T-helper 2 cell treated with Interferon-gamma antibody and Interleukin-4, amounts not matched to agents 100 ng/mL and 5 ng/mL, for 36 hours (primary cell): ENCODE measurements around the gene KLF13. TPM values are rescaled to one million over a fixed set of nuclear protein-coding genes. Genes with fewer than 3 reads are reported as not detected.

Source experiments
- intact Hi-C: fragments of 100-400 bp; cut with micrococcal nuclease; formaldehyde crosslinking; loops from one replicate; pipeline ENCODE4 v1.15.1; 2023
- total RNA-seq: library from RNA; stranded (reverse); gene quantifications from 2 replicates; pipeline ENCODE4 v1.2.3, GENCODE V29; 2022

KLF13 gene
- total RNA-seq, 1 donor from 2014 or later: 171 TPM

- intact Hi-C loops: no loop called here
These were observed 49.9 kb downstream of the KLF13 start for GRCh38 chr15:31376511-31376910.

- intact Hi-C loops: no loop called here
These were observed 50.4 kb downstream of the KLF13 start for GRCh38 chr15:31377030-31377429.

GRCh38 chr15:31378363-31378903 lies 51.8 kb downstream of the KLF13 start:
- intact Hi-C loops: no loop called here

GRCh38 chr15:31379042-31379441 lies 52.4 kb downstream of the KLF13 start:
- intact Hi-C loops: no loop called here

- intact Hi-C loops: no loop called here
These were observed 52.9 kb downstream of the KLF13 start for GRCh38 chr15:31379577-31379976.

GRCh38 chr15:31381801-31382712 lies 55.4 kb downstream of the KLF13 start:
- intact Hi-C loops: no loop called here

GRCh38 chr15:31382713-31383045 lies 56.0 kb downstream of the KLF13 start:
- intact Hi-C loops: no loop called here

GRCh38 chr15:31383139-31383538 lies 56.5 kb downstream of the KLF13 start:
- intact Hi-C loops: no loop called here

GRCh38 chr15:31384568-31384967 lies 57.9 kb downstream of the KLF13 start:
- intact Hi-C loops: no loop called here

GRCh38 chr15:31385736-31386135 lies 59.1 kb downstream of the KLF13 start:
- intact Hi-C loops: loop anchor here (2.0 kb wide), 1 partner anchor 19 kb away; no protein-coding TSS in a partner anchor

- intact Hi-C loops: loop anchor here (2.0 kb wide), 1 partner anchor 20 kb away; no protein-coding TSS in a partner anchor
These were observed 60.5 kb downstream of the KLF13 start for GRCh38 chr15:31387092-31387478.

- intact Hi-C loops: loop anchor here (2.0 kb wide), 1 partner anchor 21 kb away; no protein-coding TSS in a partner anchor
These were observed 61.0 kb downstream of the KLF13 start for GRCh38 chr15:31387479-31388118.

GRCh38 chr15:31389576-31389975 lies 62.9 kb downstream of the KLF13 start:
- intact Hi-C loops: no loop called here

- intact Hi-C loops: loop anchor here (5.0 kb wide), 1 partner anchor 43 kb away; no protein-coding TSS in a partner anchor
These were observed 63.4 kb downstream of the KLF13 start for GRCh38 chr15:31390029-31390428.

- intact Hi-C loops: loop anchor here (5.0 kb wide), 1 partner anchor 44 kb away; no protein-coding TSS in a partner anchor
These were observed 64.3 kb downstream of the KLF13 start for GRCh38 chr15:31390777-31391486.

- intact Hi-C loops: loop anchor here (1.0 to 5.0 kb wide), 4 partner anchors 31 to 97 kb away; no protein-coding TSS in a partner anchor
These were observed 65.3 kb downstream of the KLF13 start for GRCh38 chr15:31391687-31392671.

- intact Hi-C loops: loop anchor here (1.0 to 5.0 kb wide), 4 partner anchors 32 to 96 kb away; no protein-coding TSS in a partner anchor
These were observed 66.2 kb downstream of the KLF13 start for GRCh38 chr15:31392761-31393401.

- intact Hi-C loops: loop anchor here (2.0 to 5.0 kb wide), 3 partner anchors 33 to 95 kb away; no protein-coding TSS in a partner anchor
These were observed 66.9 kb downstream of the KLF13 start for GRCh38 chr15:31393444-31394091.
